GM12878 (cell line): Measurements from ENCODE around the gene SHISAL2B. TPM values are rescaled to one million over a fixed set of nuclear protein-coding genes. Genes with fewer than 3 reads are reported as not detected.

Source experiments
- ATAC-seq: fragments of 200-7000 bp; cut with Tn5 transposase; 3 replicates; pipeline ENCODE4 v1.9.1; 2020; ENCODE audit warnings: mild to moderate bottlenecking, moderate library complexity
- BruUV-seq: library from RNA; stranded (reverse); fragments of 400-500 nt; replicated peaks from 2 replicates; lab custom pipeline; 2021; lab: Mats Ljungman, UMichigan
- CTCF ChIA-PET: fragments of 300-600 bp; sonication (Branson Sonifier 250); formaldehyde crosslinking; extraction: SDS; loops from one replicate; lab custom pipeline; 2021; ENCODE audit warnings: inconsistent platforms; lab: Yijun Ruan, JAX
- POLR2A ChIA-PET: fragments of 350-600 bp; formaldehyde crosslinking; extraction: SDS; loops from one replicate; lab custom pipeline; 2021; ENCODE audit warnings: inconsistent platforms; lab: Charles Lee
- RAD21 ChIA-PET: fragments of 300-600 bp; sonication (Branson Sonifier 250); formaldehyde crosslinking; loops from one replicate; lab custom pipeline; 2023; ENCODE audit warnings: antibody characterized with exemption; ENCODE audit not compliant: unreplicated experiment; lab: Charles Lee
- SMC1A ChIA-PET: fragments of 300-600 bp; sonication (Branson Sonifier 250); formaldehyde crosslinking; loops from one replicate; lab custom pipeline; 2023; ENCODE audit not compliant: unreplicated experiment, uncharacterized antibody; lab: Charles Lee
- DNase-seq: peaks from one replicate; pipeline ENCODE4 v3.0.0-alpha.2; 2011; ENCODE audit warnings: low read depth, low spot score
- FAIRE-seq: peaks from 3 replicates; lab custom pipeline; 2011; peaks lifted over from hg19 to GRCh38; lab: Jason Lieb, UNC
- H2AFZ ChIP-seq: 2 replicates; pipeline ENCODE4 v1.6.0; 2011; ENCODE audit warnings: low read depth, low read length, control low read depth; ENCODE audit not compliant: control insufficient read depth
- H3K27ac ChIP-seq: 2 replicates; pipeline ENCODE4 v1.5.1; 2011; ENCODE audit warnings: control low read depth; ENCODE audit not compliant: control insufficient read depth, insufficient read depth
- H3K27me3 ChIP-seq, 2 experiments: replicated peaks in 1 of 2; 2 replicates each; pipeline versions ENCODE4 v1.6.0 to v1.6.1; 2011; ENCODE audit warnings: low read length in 1 of 2; ENCODE audit not compliant: control insufficient read depth in 2 of 2, insufficient read depth in 2 of 2
- H3K36me3 ChIP-seq, 2 experiments: 2 replicates each; pipeline ENCODE4 v1.5.1; 2011; ENCODE audit warnings: low read length in 1 of 2; ENCODE audit not compliant: control insufficient read depth in 2 of 2, insufficient read depth in 2 of 2
- H3K4me1 ChIP-seq: 2 replicates; pipeline ENCODE4 v1.6.1; 2011; ENCODE audit warnings: mild to moderate bottlenecking, low read length, moderate library complexity, mixed read lengths; ENCODE audit not compliant: control insufficient read depth, insufficient read depth
- H3K4me2 ChIP-seq: 2 replicates; pipeline ENCODE4 v1.6.0; 2011; ENCODE audit warnings: control low read depth; ENCODE audit not compliant: control insufficient read depth, insufficient read depth
- H3K4me3 ChIP-seq: fragments of 200-600 bp; sonication (generic); 2 replicates; pipeline ENCODE4 v1.5.1; 2016
- H3K79me2 ChIP-seq: 2 replicates; pipeline ENCODE4 v1.6.0; 2011; ENCODE audit warnings: low read length; ENCODE audit not compliant: control insufficient read depth, insufficient read depth
- H3K9ac ChIP-seq: 2 replicates; pipeline ENCODE4 v1.8.0; 2011; ENCODE audit warnings: low read length, control low read depth, mixed read lengths; ENCODE audit not compliant: control insufficient read depth, insufficient read depth
- H3K9me3 ChIP-seq: replicated peaks from 3 replicates; pipeline ENCODE4 v1.5.1; 2011; ENCODE audit warnings: mild to moderate bottlenecking, low read length; ENCODE audit not compliant: control insufficient read depth, insufficient read depth
- H4K20me1 ChIP-seq: 2 replicates; pipeline ENCODE4 v1.6.0; 2011; ENCODE audit not compliant: control insufficient read depth, insufficient read depth
- CEBPB ChIP-seq, 2 experiments: fragments of 150-350 bp in 1 of 2; IDR thresholded peaks; 2 replicates each; pipeline ENCODE4 v1.6.1; 2012 to 2014; ENCODE audit warnings: low read depth in 2 of 2, low read length in 2 of 2, borderline replicate concordance in 1 of 2, inconsistent platforms in 1 of 2
- GATAD2B ChIP-seq: fragments of 450-650 bp; conservative IDR thresholded peaks from 2 replicates; pipeline ENCODE4 v1.6.1; 2017; ENCODE audit warnings: low read depth, mild to moderate bottlenecking, moderate library complexity
- NKRF ChIP-seq: fragments of 450-650 bp; conservative IDR thresholded peaks from 2 replicates; pipeline ENCODE4 v1.6.1; 2017; ENCODE audit warnings: mild to moderate bottlenecking, moderate library complexity
- SPI1 ChIP-seq: IDR thresholded peaks from 2 replicates; pipeline ENCODE4 v1.6.1; 2011; ENCODE audit warnings: low read depth, mild to moderate bottlenecking, low read length, moderate library complexity, borderline replicate concordance; ENCODE audit not compliant: insufficient read depth
- SUZ12 ChIP-seq: fragments of 200-600 bp; sonication (generic); IDR thresholded peaks from one replicate; pipeline ENCODE4 v1.6.1; 2018; ENCODE audit warnings: antibody characterized with exemption, mild to moderate bottlenecking; ENCODE audit not compliant: unreplicated experiment
- ZBTB11 ChIP-seq: fragments of 450-650 bp; formaldehyde crosslinking; IDR thresholded peaks from 2 replicates; pipeline ENCODE4 v1.5.0; 2022; ENCODE audit warnings: mild to moderate bottlenecking, missing genetic modification characterization
- ZNF217 ChIP-seq: fragments of 450-650 bp; IDR thresholded peaks from 2 replicates; pipeline ENCODE4 v1.6.1; 2017; ENCODE audit warnings: antibody characterized with exemption, mild to moderate bottlenecking
- WGBS: methylation state at CpG from one replicate; pipeline ENCODE4 v1.1.6; 2016; ENCODE audit warnings: low lambda C conversion rate; ENCODE audit not compliant: insufficient replicate concordance, insufficient coverage; ENCODE audit errors: missing lambda C conversion rate; 5-methylcytosine and 5-hydroxymethylcytosine counted together
- in situ Hi-C: fragments of 300-500 bp; cut with MboI; formaldehyde crosslinking; loops from 9 replicates; pipeline ENCODE4 v1.14.3; 2018; ENCODE audit warnings: mixed read lengths
- intact Hi-C: fragments of 100-400 bp; cut with micrococcal nuclease; formaldehyde crosslinking; loops from one replicate; pipeline ENCODE4 v1.14.2; 2022; ENCODE audit not compliant: unreplicated experiment
- polyA plus RNA-seq, 11 experiments: library from polyadenylated mRNA; depleted of rRNA in 4 of 11; unstranded in 6 of 11; stranded (reverse) in 5 of 11; fragments of >200 nt; fragmentation: Nextera tagmentation in 4 of 11; fragmentation: Illumina TruSeq in 1 of 11; extraction: Ambion mirVana in 4 of 11; extraction: Trizol in 1 of 11; gene quantifications; 1 replicate in 1 of 11; 2 replicates in 10 of 11; pipeline versions ENCODE4 v1.2.1 to v1.2.3, GENCODE V29; 2011 to 2016; ENCODE audit warnings: inconsistent platforms in 2 of 11, missing spikeins in 2 of 11, low read depth in 1 of 11
- total RNA-seq, 4 experiments: library from RNA; depleted of rRNA in 3 of 4; stranded (reverse); fragments of >200 nt in 3 of 4; fragmentation: Illumina TruSeq in 1 of 4; extraction: Trizol in 1 of 4; gene quantifications; 2 replicates each; pipeline versions ENCODE4 v1.2.1 to v1.2.3, GENCODE V29; 2013 to 2021

SHISAL2B gene
- total and polyA plus RNA-seq, 10 of the 15 experiments (the other 5 are each of a cell fraction or from before 2014, with no cell fraction given) = not detected

- TF ChIP-seq ZBTB11 (CRISPR knock-in tag) (no peak), CEBPB (IDR thresholded peaks at IDR 0.05; ENCODE audit: borderline replicate concordance in 1 of 2, low read depth in 2 of 2, low read length in 2 of 2) (no peak), NKRF (no peak), SUZ12 (no peak)
These were observed 23.2 kb upstream of the SHISAL2B start (continued) for GRCh38 chr5:64667068-64667467.

- no peak for FAIRE-seq
- CTCF ChIA-PET = interaction anchor here (0.6 to 1.2 kb wide), 2 partner anchors 28 to 33 kb away, joined by 3 read pairs; no protein-coding TSS in a partner anchor
- TF ChIP-seq NKRF = no peak
- TF ChIP-seq ZBTB11 (CRISPR knock-in tag) = no peak
- TF ChIP-seq GATAD2B = no peak
- no peak for TF ChIP-seq ZNF217
- TF ChIP-seq SPI1 = no peak
These were observed 20.0 kb upstream of the SHISAL2B start for GRCh38 chr5:64670277-64670676.

More at GRCh38 chr5:64670277-64670676, 20.0 kb upstream of the SHISAL2B start:
- no peaks in the 10 kb centered on the region; a peak in 1 of 4 replicates for H3K27me3 ChIP-seq
- no peaks in the 10 kb centered on the region for H3K4me1 ChIP-seq
- intact Hi-C loops = no loop called here
- in situ Hi-C loops = no loop called here
- ChIA-PET SMC1A (interaction anchor here (0.9 to 1.0 kb wide), 2 partner anchors 10 to 103 kb away, joined by 3 to 5 read pairs; no protein-coding TSS in a partner anchor), POLR2A (no interaction called here), RAD21 (no interaction called here)
- H4K20me1 ChIP-seq = no peaks in the 10 kb centered on the region
- no peak overlapping the region for H3K4me2 ChIP-seq
- ATAC-seq (no peak), DNase-seq (no peak)
- no peak overlapping the region for H3K27ac ChIP-seq
- H3K36me3 ChIP-seq = no peaks in the 10 kb centered on the region
- H3K4me3 ChIP-seq = no peak overlapping the region
- no TSS peak for BruUV-seq
- WGBS = 76% methylated on average over 1 of the region's 1 CpG
- no peak overlapping the region for H2AFZ ChIP-seq
- no peaks in the 10 kb centered on the region for H3K79me2 ChIP-seq
- no peak overlapping the region for H3K9ac ChIP-seq
- H3K9me3 ChIP-seq = no peaks in the 10 kb centered on the region
